Smooth muscle cell (in vitro differentiated cells): ENCODE results near the gene NFIA. TPM values are rescaled to one million over a fixed set of nuclear protein-coding genes. Genes with fewer than 3 reads are reported as not detected.

Experiments
- DNase-seq: peaks from one replicate; lab custom pipeline; 2025; ENCODE audit not compliant: unreplicated experiment; lab: John Stamatoyannopoulos, UW
- H2AFZ ChIP-seq: fragments of 200-600 bp; sonication (generic); 2 replicates; pipeline ENCODE4 v1.6.0; 2016; ENCODE audit warnings: antibody characterized with exemption, low read depth, mild to moderate bottlenecking
- H3F3A ChIP-seq: fragments of 200-600 bp; sonication (generic); 2 replicates; pipeline ENCODE4 v1.6.0; 2017; ENCODE audit warnings: antibody characterized with exemption, low read depth
- H3K27ac ChIP-seq: fragments of 200-600 bp; sonication (generic); 2 replicates; pipeline ENCODE4 v1.5.1; 2016; ENCODE audit warnings: low read depth, mild to moderate bottlenecking
- H3K27me3 ChIP-seq: fragments of 200-600 bp; sonication (generic); 2 replicates; pipeline ENCODE4 v1.6.1; 2016; ENCODE audit warnings: low read depth, mild to moderate bottlenecking
- H3K36me3 ChIP-seq: fragments of 200-600 bp; sonication (generic); 2 replicates; pipeline ENCODE4 v1.5.1; 2016; ENCODE audit warnings: low read depth
- H3K4me1 ChIP-seq: fragments of 200-600 bp; sonication (generic); 2 replicates; pipeline ENCODE4 v1.5.1; 2016; ENCODE audit warnings: low read depth
- H3K4me2 ChIP-seq: fragments of 200-600 bp; sonication (generic); 2 replicates; pipeline ENCODE4 v1.6.0; 2016; ENCODE audit warnings: mild to moderate bottlenecking
- H3K4me3 ChIP-seq: fragments of 200-600 bp; sonication (generic); 2 replicates; pipeline ENCODE4 v1.5.1; 2016; ENCODE audit warnings: mild to moderate bottlenecking
- H3K79me2 ChIP-seq: fragments of 200-600 bp; sonication (generic); 2 replicates; pipeline ENCODE4 v1.6.0; 2016; ENCODE audit warnings: low read depth, mild to moderate bottlenecking
- H3K9ac ChIP-seq: fragments of 200-600 bp; sonication (generic); 2 replicates; pipeline ENCODE4 v1.6.0; 2016; ENCODE audit warnings: low read depth
- H3K9me3 ChIP-seq: fragments of 200-600 bp; sonication (generic); replicated peaks from 2 replicates; pipeline ENCODE4 v1.5.1; 2016; ENCODE audit warnings: low read depth
- H4K20me1 ChIP-seq: fragments of 200-600 bp; sonication (generic); 2 replicates; pipeline ENCODE4 v1.6.0; 2016; ENCODE audit warnings: low read depth
- WGBS: methylation state at CpG from one replicate; pipeline ENCODE4 v1.1.7; 2016; ENCODE audit warnings: low lambda C conversion rate; 5-methylcytosine and 5-hydroxymethylcytosine counted together
- polyA plus RNA-seq: library from polyadenylated mRNA; unstranded; fragments of >200 nt; fragmentation: Nextera tagmentation; extraction: Ambion mirVana; gene quantifications from 2 replicates; pipeline ENCODE4 v1.2.1, GENCODE V29; 2016
- total RNA-seq: library from RNA; depleted of rRNA; stranded (reverse); fragments of >200 nt; gene quantifications from 2 replicates; pipeline ENCODE4 v1.2.3, GENCODE V29; 2014
- TF ChIP-seq, protein P1 (sequence below): fragments of 200-600 bp; sonication (generic); IDR thresholded peaks from 2 replicates; pipeline ENCODE4 v1.5.1; 2017; ENCODE audit warnings: borderline replicate concordance, mild to moderate bottlenecking, antibody characterized with exemption; ENCODE audit not compliant: insufficient read depth, poor library complexity, severe bottlenecking

The NFIA gene
- total and polyA plus RNA-seq, 2 experiments from 2014 or later = 5.0 to 6.2 TPM

DNA sequence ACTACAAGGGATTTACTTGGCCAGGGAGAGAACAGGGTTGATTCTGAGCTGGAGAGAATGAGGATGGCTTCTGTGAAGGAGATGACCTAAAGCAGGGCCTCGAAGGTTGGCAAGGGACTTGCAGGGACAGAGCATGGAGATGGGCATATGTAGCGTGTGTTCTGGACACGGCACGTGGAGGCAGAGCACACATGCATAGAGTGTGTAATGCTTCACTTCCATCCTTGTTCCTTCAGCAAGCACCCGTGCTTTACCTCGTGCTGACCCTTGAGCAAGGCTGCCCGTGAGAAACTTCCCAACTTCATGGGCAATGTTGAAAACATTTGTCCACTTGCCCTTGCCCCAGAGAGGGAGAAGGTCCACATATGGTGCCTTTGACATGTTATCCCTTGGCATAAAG, 33.1 kb downstream of the NFIA start:
- Histone ChIP-seq H3K79me2 (no peaks in the 10 kb centered on the region), H3K27me3 (no peaks in the 10 kb centered on the region)
- WGBS = 98% methylated on average over 7 of the region's 7 CpGs

DNA sequence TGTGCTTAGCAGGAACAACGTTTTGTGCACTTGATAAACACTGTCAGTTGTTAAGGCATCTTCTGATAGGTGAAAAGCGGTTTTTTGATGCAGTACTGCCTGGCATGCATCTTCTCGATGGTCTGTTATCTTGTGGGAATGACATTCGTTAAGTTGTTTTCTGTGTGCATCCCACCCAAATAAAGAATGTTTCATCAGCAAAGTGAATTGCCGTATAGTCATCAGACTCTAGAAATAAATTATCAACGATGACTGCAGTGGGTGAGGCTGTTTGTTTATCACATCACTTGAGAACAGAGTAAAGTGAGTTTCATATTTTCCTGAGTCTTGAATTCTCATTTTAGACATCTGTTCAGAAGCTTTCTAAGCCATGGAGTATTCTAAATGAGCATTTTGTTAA, 34.1 kb downstream of the NFIA start:
- H3K27ac ChIP-seq = no peak overlapping the region
- H2AFZ ChIP-seq = no peak overlapping the region
- H3K4me3 ChIP-seq = no peak overlapping the region
- 79% methylated on average over 6 of the region's 6 CpGs for WGBS
- no peaks in the 10 kb centered on the region for H3K27me3 ChIP-seq
- no peaks in the 10 kb centered on the region for H3K9me3 ChIP-seq
- no peak overlapping the region for H3K4me2 ChIP-seq
- TF ChIP-seq, protein P1, sequence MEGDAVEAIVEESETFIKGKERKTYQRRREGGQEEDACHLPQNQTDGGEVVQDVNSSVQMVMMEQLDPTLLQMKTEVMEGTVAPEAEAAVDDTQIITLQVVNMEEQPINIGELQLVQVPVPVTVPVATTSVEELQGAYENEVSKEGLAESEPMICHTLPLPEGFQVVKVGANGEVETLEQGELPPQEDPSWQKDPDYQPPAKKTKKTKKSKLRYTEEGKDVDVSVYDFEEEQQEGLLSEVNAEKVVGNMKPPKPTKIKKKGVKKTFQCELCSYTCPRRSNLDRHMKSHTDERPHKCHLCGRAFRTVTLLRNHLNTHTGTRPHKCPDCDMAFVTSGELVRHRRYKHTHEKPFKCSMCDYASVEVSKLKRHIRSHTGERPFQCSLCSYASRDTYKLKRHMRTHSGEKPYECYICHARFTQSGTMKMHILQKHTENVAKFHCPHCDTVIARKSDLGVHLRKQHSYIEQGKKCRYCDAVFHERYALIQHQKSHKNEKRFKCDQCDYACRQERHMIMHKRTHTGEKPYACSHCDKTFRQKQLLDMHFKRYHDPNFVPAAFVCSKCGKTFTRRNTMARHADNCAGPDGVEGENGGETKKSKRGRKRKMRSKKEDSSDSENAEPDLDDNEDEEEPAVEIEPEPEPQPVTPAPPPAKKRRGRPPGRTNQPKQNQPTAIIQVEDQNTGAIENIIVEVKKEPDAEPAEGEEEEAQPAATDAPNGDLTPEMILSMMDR = no peak
- H3K36me3 ChIP-seq = no peaks in the 10 kb centered on the region
- no peaks in the 10 kb centered on the region for H4K20me1 ChIP-seq
- DNase-seq = no peak
- peaks cover 6% of the 10 kb centered on the region for H3K4me1 ChIP-seq
- no peaks in the 10 kb centered on the region for H3K79me2 ChIP-seq
- H3K9ac ChIP-seq = no peak overlapping the region
- peaks cover 3% of the 10 kb centered on the region for H3F3A ChIP-seq

More for the DNA sequence above, 33.1 kb downstream of the NFIA start:
- H3K27ac ChIP-seq = no peak overlapping the region
- peaks cover 3% of the 10 kb centered on the region for H3F3A ChIP-seq
- TF ChIP-seq, protein P1 = no peak
- peaks cover 8% of the 10 kb centered on the region for H3K4me1 ChIP-seq
- H4K20me1 ChIP-seq = no peaks in the 10 kb centered on the region
- H3K9me3 ChIP-seq = no peaks in the 10 kb centered on the region
- DNase-seq = no peak
- no peak overlapping the region for H3K4me2 ChIP-seq
- no peak overlapping the region for H2AFZ ChIP-seq
- no peak overlapping the region for H3K9ac ChIP-seq
- H3K36me3 ChIP-seq = no peaks in the 10 kb centered on the region
- no peak overlapping the region for H3K4me3 ChIP-seq

DNA sequence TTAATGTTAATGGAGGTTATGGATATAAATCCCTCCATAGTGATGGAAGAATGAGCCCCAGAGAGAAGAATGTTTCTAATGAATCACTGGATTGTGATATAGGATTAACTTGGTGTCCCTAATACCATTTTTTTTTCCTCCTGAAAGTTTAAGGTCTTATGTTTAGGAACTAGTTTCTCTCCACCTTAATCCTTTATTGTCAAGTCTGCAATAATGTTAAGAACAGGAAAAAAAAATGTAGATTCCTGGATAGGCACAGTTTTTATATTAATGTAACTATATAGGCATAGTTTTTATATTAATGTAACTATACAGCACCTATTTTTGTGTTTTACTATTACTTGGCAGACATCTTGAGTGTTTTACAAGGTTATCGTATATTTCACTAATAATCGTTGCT, 34.9 kb downstream of the NFIA start:
- Histone ChIP-seq H2AFZ (no peak overlapping the region), H3K9me3 (no peaks in the 10 kb centered on the region), H3K36me3 (no peaks in the 10 kb centered on the region), H3K9ac (no peak overlapping the region), H3F3A (peaks cover 3% of the 10 kb centered on the region), H3K27ac (no peak overlapping the region), H3K4me2 (no peak overlapping the region), H3K4me3 (no peak overlapping the region), H3K79me2 (no peaks in the 10 kb centered on the region), H4K20me1 (no peaks in the 10 kb centered on the region), H3K27me3 (no peaks in the 10 kb centered on the region), H3K4me1 (no peaks in the 10 kb centered on the region)
- no peak for DNase-seq
- TF ChIP-seq, protein P1 = no peak
- WGBS = 93% methylated on average over 2 of the region's 2 CpGs

DNA sequence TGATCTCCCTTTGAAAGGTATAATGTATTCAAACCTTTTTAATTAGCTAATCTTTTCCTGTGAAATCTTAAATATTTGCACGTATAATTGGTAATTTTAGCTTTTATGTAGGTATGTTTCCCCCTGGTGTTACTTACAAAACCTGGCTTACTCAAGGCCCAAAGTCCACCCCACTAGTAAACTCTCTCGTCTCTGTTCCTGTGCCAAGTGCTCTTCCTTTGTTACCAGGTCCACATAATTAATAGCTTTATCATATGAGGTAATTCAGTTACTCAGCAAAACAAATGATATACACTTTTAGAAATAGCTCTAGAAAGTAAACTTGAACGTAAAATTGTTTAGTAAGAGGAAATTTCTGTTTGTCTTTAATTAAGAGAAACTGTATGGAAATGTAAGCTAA, 36.7 kb downstream of the NFIA start:
- Histone ChIP-seq H3K9ac (no peak overlapping the region), H3K4me3 (no peak overlapping the region), H3K4me1 (no peaks in the 10 kb centered on the region), H3F3A (peaks cover 3% of the 10 kb centered on the region), H2AFZ (no peak overlapping the region), H3K79me2 (no peaks in the 10 kb centered on the region), H4K20me1 (no peaks in the 10 kb centered on the region), H3K27ac (no peak overlapping the region), H3K27me3 (no peaks in the 10 kb centered on the region), H3K9me3 (no peaks in the 10 kb centered on the region), H3K4me2 (no peak overlapping the region), H3K36me3 (no peaks in the 10 kb centered on the region)
- no peak for DNase-seq
- TF ChIP-seq, protein P1 = no peak
- WGBS = 90% methylated on average over 3 of the region's 3 CpGs
